KBM-7 (cell line): ENCODE measurements around the gene GATD1.
A peak's percentile ranks its signal among the peaks of the same experiment; 100 is the strongest.

Source experiments
- DNase-seq: peaks from one replicate; pipeline ENCODE4 v3.0.0-alpha.2; 2015
- in situ Hi-C: fragments of 300-500 bp; cut with MboI; formaldehyde crosslinking; loops from 2 replicates; pipeline ENCODE4 v1.14.3; 2020; ENCODE audit warnings: low sequenced_read_pairs, low pct_unique_long_range_greater_than_20kb, mixed read lengths

GATD1 gene

GRCh38 chr11:797296-798092, 20.2 kb upstream of the GATD1 start:
- in situ Hi-C loops = no loop called here
- peak; percentile 82 for DNase-seq

GRCh38 chr11:796565-797295, 19.4 kb upstream of the GATD1 start:
- no peak for DNase-seq
- in situ Hi-C loops = no loop called here

- in situ Hi-C loops = no loop called here
- peak; percentile 65 for DNase-seq
Measured at GRCh38 chr11:795634-796564, 18.6 kb upstream of the GATD1 start.

- in situ Hi-C loops = no loop called here
- no peak for DNase-seq
Measured at GRCh38 chr11:794766-795633, 17.7 kb upstream of the GATD1 start.

GRCh38 chr11:794013-794765, 16.9 kb upstream of the GATD1 start:
- in situ Hi-C loops = no loop called here
- DNase-seq = no peak

- in situ Hi-C loops = no loop called here
- DNase-seq = no peak
Measured at GRCh38 chr11:793556-793955, 16.3 kb upstream of the GATD1 start.

GRCh38 chr11:792873-793272, 15.6 kb upstream of the GATD1 start:
- in situ Hi-C loops = no loop called here
- DNase-seq = no peak

- in situ Hi-C loops = no loop called here
- no peak for DNase-seq
Measured at GRCh38 chr11:792535-792821, 15.2 kb upstream of the GATD1 start.

- no peak for DNase-seq
- in situ Hi-C loops = no loop called here
Measured at GRCh38 chr11:791658-792534, 14.6 kb upstream of the GATD1 start.

- in situ Hi-C loops = no loop called here
- DNase-seq = no peak
Measured at GRCh38 chr11:790721-791564, 13.7 kb upstream of the GATD1 start.

GRCh38 chr11:789943-790342, 12.7 kb upstream of the GATD1 start, which contains the start of gene CEND1:
Gene CEND1, minus strand, starts transcription at chr11:790090. Its CDS starts 1,514 bp downstream, at chr11:788576.
- in situ Hi-C loops = no loop called here

GRCh38 chr11:788953-789940, 12.0 kb upstream of the GATD1 start:
- DNase-seq = no peak

More at GRCh38 chr11:789943-790342, 12.7 kb upstream of the GATD1 start, which contains the start of gene CEND1:
- DNase-seq = no peak

GRCh38 chr11:788009-788640, 10.8 kb upstream of the GATD1 start:
- in situ Hi-C loops = no loop called here
- DNase-seq = no peak

More at GRCh38 chr11:788953-789940, 12.0 kb upstream of the GATD1 start:
- in situ Hi-C loops = no loop called here

- in situ Hi-C loops = no loop called here
- no peak for DNase-seq
Measured at GRCh38 chr11:787084-787675, 9.9 kb upstream of the GATD1 start.
